HUES6 (cell line): ENCODE measurements around the gene CTSZ.
"Not testable (repeated sequence)": the region's sequence is repeated elsewhere in the genome, so short reads cannot be mapped to it uniquely, and the experiment has no call there.

Experiments used
- H3K27ac ChIP-seq: 2 replicates; pipeline ENCODE4 v1.7.0; 2013; ENCODE audit warnings: low read depth, mild to moderate bottlenecking, low read length, inconsistent platforms
- H3K27me3 ChIP-seq: 2 replicates; pipeline ENCODE4 v1.6.1; 2013; ENCODE audit warnings: low read length; ENCODE audit not compliant: control insufficient read depth, insufficient read depth
- H3K36me3 ChIP-seq: 2 replicates; pipeline ENCODE4 v1.6.1; 2013; ENCODE audit warnings: low read length; ENCODE audit not compliant: control insufficient read depth, insufficient read depth
- H3K4me1 ChIP-seq: 2 replicates; pipeline ENCODE4 v1.6.1; 2013; ENCODE audit warnings: low read length; ENCODE audit not compliant: control insufficient read depth, insufficient read depth
- H3K4me3 ChIP-seq: 2 replicates; pipeline ENCODE4 v1.5.1; 2013; ENCODE audit warnings: low read depth, low read length
- H3K9ac ChIP-seq: one replicate; pipeline ENCODE4 v1.6.1; 2013; ENCODE audit warnings: mild to moderate bottlenecking, low read length
- H3K9me3 ChIP-seq: 2 replicates; pipeline ENCODE4 v1.6.1; 2013; ENCODE audit warnings: low read depth, low read length; ENCODE audit not compliant: control insufficient read depth, insufficient read depth

Gene CTSZ

DNA sequence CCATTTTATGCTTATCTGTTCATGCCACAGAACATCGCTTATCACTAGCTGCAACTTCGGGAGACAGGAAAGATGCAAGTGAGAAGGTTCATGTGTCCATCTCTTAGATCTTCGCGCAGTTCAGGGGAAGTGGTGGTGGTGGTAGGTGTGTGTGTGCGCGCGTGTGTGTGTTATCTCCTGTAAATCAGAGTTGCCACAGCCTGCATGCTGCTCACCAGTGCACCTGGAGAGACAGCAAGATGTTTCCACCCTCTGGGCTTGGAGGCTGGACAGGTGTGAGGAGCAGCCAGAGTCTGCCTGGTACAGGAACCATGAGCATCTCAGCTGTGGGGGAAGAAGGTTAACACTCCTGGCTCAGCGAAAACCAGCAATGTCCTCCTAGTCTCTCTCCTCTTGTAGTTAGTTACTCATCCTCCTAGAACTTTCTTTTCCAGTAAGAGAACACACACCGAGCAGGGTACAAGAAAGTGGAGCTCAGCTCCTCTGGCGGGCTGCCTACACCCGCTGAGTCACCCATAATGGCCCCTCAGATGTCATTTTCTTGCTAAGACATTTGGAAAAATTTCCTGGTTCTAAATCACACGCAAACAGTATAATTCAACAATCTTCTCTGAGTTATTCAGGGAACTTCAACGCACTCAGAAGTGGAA, 7.0 kb upstream of the CTSZ start:
- Histone ChIP-seq H3K27me3 (peaks cover 13% of the 10 kb centered on the region), H3K36me3 (no peaks in the 10 kb centered on the region), H3K27ac (no peak overlapping the region), H3K4me3 (no peak overlapping the region), H3K4me1 (peaks cover 5% of the 10 kb centered on the region; the same call in 1 of the 2 replicates), H3K9ac (no peak overlapping the region), H3K9me3 (no peaks in the 10 kb centered on the region)

- H3K27me3 ChIP-seq = peaks cover 21% of the 10 kb centered on the region
- no peak overlapping the region for H3K27ac ChIP-seq
- no peak overlapping the region for H3K4me3 ChIP-seq
- no peaks in the 10 kb centered on the region for H3K9me3 ChIP-seq
- peaks cover 5% of the 10 kb centered on the region; the same call in 1 of the 2 replicates for H3K4me1 ChIP-seq
- H3K36me3 ChIP-seq = no peaks in the 10 kb centered on the region
- no peak overlapping the region for H3K9ac ChIP-seq
These were observed 6.2 kb upstream of the CTSZ start for GRCh38 chr20:59013031-59013951.

GRCh38 chr20:59011874-59012157, 4.8 kb upstream of the CTSZ start:
- not testable (repeated sequence) for H3K36me3 ChIP-seq, H3K9ac ChIP-seq, H3K9me3 ChIP-seq, H3K4me3 ChIP-seq, H3K27ac ChIP-seq, H3K4me1 ChIP-seq
- peaks cover 31% of the 10 kb centered on the region for H3K27me3 ChIP-seq

GRCh38 chr20:59010995-59011873, 4.2 kb upstream of the CTSZ start:
- H3K27ac ChIP-seq = no peak overlapping the region
- H3K36me3 ChIP-seq = no peaks in the 10 kb centered on the region
- H3K4me1 ChIP-seq = peaks cover 10% of the 10 kb centered on the region
- no peak overlapping the region for H3K9ac ChIP-seq
- no peak overlapping the region for H3K4me3 ChIP-seq
- H3K9me3 ChIP-seq = no peaks in the 10 kb centered on the region
- H3K27me3 ChIP-seq = peaks cover 35% of the 10 kb centered on the region

GRCh38 chr20:59010321-59010994, 3.4 kb upstream of the CTSZ start:
- Histone ChIP-seq H3K27me3 (peaks cover 43% of the 10 kb centered on the region), H3K4me1 (peaks cover 15% of the 10 kb centered on the region), H3K36me3 (no peaks in the 10 kb centered on the region), H3K4me3 (no peak overlapping the region), H3K27ac (no peak overlapping the region), H3K9me3 (no peaks in the 10 kb centered on the region), H3K9ac (no peak overlapping the region)

- no peaks in the 10 kb centered on the region for H3K9me3 ChIP-seq
- peaks cover 15% of the 10 kb centered on the region for H3K4me1 ChIP-seq
- no peak overlapping the region for H3K9ac ChIP-seq
- H3K27ac ChIP-seq = no peak overlapping the region
- no peak overlapping the region for H3K4me3 ChIP-seq
- H3K27me3 ChIP-seq = peaks cover 43% of the 10 kb centered on the region
- H3K36me3 ChIP-seq = no peaks in the 10 kb centered on the region
These were observed 1.8 kb upstream of the CTSZ start for GRCh38 chr20:59008715-59009336.

GRCh38 chr20:59007665-59008511, 834 bp upstream of the CTSZ start:
- Histone ChIP-seq H3K27ac (no peak overlapping the region), H3K27me3 (peaks cover 43% of the 10 kb centered on the region), H3K4me3 (peak overlapping the region; percentile 74), H3K9me3 (no peaks in the 10 kb centered on the region), H3K9ac (no peak overlapping the region), H3K4me1 (peaks cover 15% of the 10 kb centered on the region), H3K36me3 (no peaks in the 10 kb centered on the region)

GRCh38 chr20:59006167-59006863, 739 bp downstream of the CTSZ start:
- Histone ChIP-seq H3K27me3 (peaks cover 43% of the 10 kb centered on the region), H3K4me3 (peak overlapping the region; percentile 74), H3K27ac (0 out of 2 replicates have a peak overlapping the region, but pooled peaks have one; percentile 38), H3K4me1 (peaks cover 15% of the 10 kb centered on the region), H3K36me3 (peaks cover 2% of the 10 kb centered on the region; the same call in 1 of the 2 replicates), H3K9ac (peak overlapping the region; percentile 75), H3K9me3 (no peaks in the 10 kb centered on the region)

DNA sequence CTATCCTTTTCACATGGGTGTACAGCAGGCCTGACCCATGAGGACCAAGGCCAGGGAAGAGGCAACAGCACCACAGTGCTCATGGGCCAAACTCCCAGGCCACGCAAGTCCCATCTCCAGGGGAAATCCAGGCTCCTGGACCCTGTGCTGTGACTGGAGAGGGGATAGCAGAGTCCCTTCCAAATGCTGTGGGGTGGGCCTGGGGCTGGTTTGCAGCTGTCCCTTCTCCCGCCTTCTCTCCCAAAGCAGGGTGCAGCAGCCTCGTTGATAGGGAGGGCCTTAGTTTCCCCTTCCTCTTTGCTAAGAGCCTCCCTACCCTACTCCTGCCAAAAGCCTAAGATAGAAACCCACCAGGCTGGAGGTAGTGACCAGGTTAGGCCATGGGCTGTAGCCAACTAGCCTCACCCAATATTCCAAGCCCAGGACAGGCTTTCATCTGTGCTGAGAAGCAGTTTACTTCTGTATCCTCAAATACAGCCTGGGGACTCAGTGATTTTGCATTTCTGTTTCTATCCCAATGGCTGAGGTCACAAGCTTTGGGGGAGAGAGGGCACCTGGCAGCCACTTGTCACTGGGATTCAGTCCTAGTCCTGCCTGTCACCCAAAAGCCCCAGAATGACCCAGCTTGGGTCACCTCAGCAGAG, 1.4 kb downstream of the CTSZ start:
- Histone ChIP-seq H3K9ac (no peak overlapping the region), H3K4me1 (peaks cover 10% of the 10 kb centered on the region), H3K9me3 (no peaks in the 10 kb centered on the region), H3K27ac (no peak overlapping the region), H3K36me3 (peaks cover 6% of the 10 kb centered on the region; the same call in 1 of the 2 replicates), H3K27me3 (peaks cover 43% of the 10 kb centered on the region), H3K4me3 (no peak overlapping the region)
